HepG2 (cell line): Measurements from ENCODE around the gene NFASC. TPM values are rescaled to one million over a fixed set of nuclear protein-coding genes. Genes with fewer than 3 reads are reported as not detected.

Experiments
- ATAC-seq: fragments of 200-7000 bp; cut with Tn5 transposase; 3 replicates; pipeline ENCODE4 v1.9.1; 2020; ENCODE audit warnings: mild to moderate bottlenecking, moderate library complexity
- BruUV-seq: library from RNA; stranded (reverse); fragments of 400-500 nt; replicated peaks from 2 replicates; lab custom pipeline; 2021; lab: Mats Ljungman, UMichigan
- CTCF ChIA-PET: fragments of 300-600 bp; formaldehyde crosslinking; extraction: SDS; loops from one replicate; lab custom pipeline; 2021; ENCODE audit warnings: low total read pairs, inconsistent platforms, low intra/inter-chr PET ratio; lab: Yijun Ruan, JAX
- POLR2A ChIA-PET: fragments of 350-600 bp; sonication (Branson Sonifier 250); formaldehyde crosslinking; loops from one replicate; lab custom pipeline; 2020; ENCODE audit warnings: antibody characterized with exemption, inconsistent platforms; lab: Yijun Ruan, JAX
- DNase-seq: peaks from one replicate; pipeline ENCODE4 v3.0.0-alpha.2; 2015; ENCODE audit warnings: low spot score
- FAIRE-seq: peaks from 3 replicates; lab custom pipeline; 2011; peaks lifted over from hg19 to GRCh38; lab: Jason Lieb, UNC
- H2AFZ ChIP-seq: one replicate; pipeline ENCODE4 v1.6.1; 2011; ENCODE audit warnings: low read length, inconsistent platforms
- H3K27ac ChIP-seq: fragments of 300-600 bp; 3 replicates; pipeline ENCODE4 v1.8.0; 2011; ENCODE audit warnings: mixed run types, mild to moderate bottlenecking, mixed read lengths, low read length, inconsistent platforms; ENCODE audit not compliant: insufficient read depth; ENCODE audit errors: extremely low read length
- H3K27me3 ChIP-seq, 2 experiments: fragments of 200-600 bp in 1 of 2; 2 replicates in 1 of 2; 3 replicates in 1 of 2; pipeline versions ENCODE4 v1.6.0 to v1.8.0; 2011; ENCODE audit warnings: low read length in 2 of 2, mild to moderate bottlenecking in 2 of 2, moderate library complexity in 2 of 2, inconsistent platforms in 1 of 2; ENCODE audit not compliant: insufficient read depth in 2 of 2, control insufficient read depth in 1 of 2
- H3K36me3 ChIP-seq, 2 experiments: fragments of 200-600 bp in 1 of 2; replicated peaks in 1 of 2; 2 replicates in 1 of 2; 3 replicates in 1 of 2; pipeline versions ENCODE4 v1.5.1 to v1.8.0; 2011; ENCODE audit warnings: low read length in 2 of 2, inconsistent platforms in 1 of 2; ENCODE audit not compliant: insufficient read depth in 2 of 2, control insufficient read depth in 1 of 2
- H3K4me1 ChIP-seq: 2 replicates; pipeline ENCODE4 v1.5.1; 2012; ENCODE audit warnings: low read length, inconsistent platforms; ENCODE audit not compliant: insufficient read depth
- H3K4me2 ChIP-seq: 2 replicates; pipeline ENCODE4 v1.6.0; 2011; ENCODE audit warnings: low read depth, low read length, inconsistent platforms
- H3K4me3 ChIP-seq, 3 experiments: fragments of 200-600 bp in 1 of 3; sonication (generic), shearing (Covaris generic) in 1 of 3; replicated peaks in 1 of 3; 2 replicates each; pipeline ENCODE4 v1.5.1; 2011 to 2016; ENCODE audit warnings: low read length in 3 of 3, inconsistent platforms in 2 of 3, low read depth in 2 of 3, mild to moderate bottlenecking in 2 of 3, control low read depth in 1 of 3, mixed read lengths in 1 of 3; ENCODE audit not compliant: insufficient read depth in 1 of 3
- H3K79me2 ChIP-seq: one replicate; pipeline ENCODE4 v1.6.1; 2011; ENCODE audit warnings: low read length, inconsistent platforms; ENCODE audit not compliant: insufficient read depth
- H3K9ac ChIP-seq: 2 replicates; pipeline ENCODE4 v1.6.0; 2011; ENCODE audit warnings: mild to moderate bottlenecking, low read depth, low read length, inconsistent platforms; ENCODE audit not compliant: insufficient read depth
- H3K9me3 ChIP-seq: 2 replicates; pipeline ENCODE4 v1.5.1; 2012; ENCODE audit warnings: mild to moderate bottlenecking, low read length
- H4K20me1 ChIP-seq: 2 replicates; pipeline ENCODE4 v1.6.0; 2011; ENCODE audit warnings: inconsistent platforms, mild to moderate bottlenecking, low read length, moderate library complexity; ENCODE audit not compliant: insufficient read depth
- ATM ChIP-seq: fragments of 450-650 bp; IDR thresholded peaks from 2 replicates; pipeline ENCODE4 v1.7.1; 2017; ENCODE audit warnings: mild to moderate bottlenecking, borderline replicate concordance
- DMAP1 ChIP-seq: IDR thresholded peaks from 2 replicates; pipeline ENCODE4 v1.6.1; 2016
- DNMT3B ChIP-seq: conservative IDR thresholded peaks from 2 replicates; pipeline ENCODE4 v1.6.1; 2016; ENCODE audit warnings: missing biosample characterization, control low read depth
- KLF13 ChIP-seq: sonication (generic); formaldehyde crosslinking; IDR thresholded peaks from 2 replicates; pipeline ENCODE4 v1.4.0; 2020; ENCODE audit warnings: mild to moderate bottlenecking, missing genetic modification reagents
- KMT2A ChIP-seq: sonication (generic); formaldehyde crosslinking; IDR thresholded peaks from 2 replicates; pipeline ENCODE4 v1.4.0; 2020; ENCODE audit warnings: missing genetic modification reagents
- RELA ChIP-seq: sonication (generic); formaldehyde crosslinking; IDR thresholded peaks from 2 replicates; pipeline ENCODE4 v1.4.0; 2020; ENCODE audit warnings: missing genetic modification reagents
- REXO4 ChIP-seq: sonication (generic); formaldehyde crosslinking; IDR thresholded peaks from 2 replicates; pipeline ENCODE4 v1.8.0; 2022; ENCODE audit warnings: missing genetic modification reagents, mild to moderate bottlenecking, borderline replicate concordance
- TCF7 ChIP-seq: sonication (generic); IDR thresholded peaks from 2 replicates; pipeline ENCODE4 v1.6.1; 2016; ENCODE audit warnings: antibody characterized with exemption, low read depth
- ZMAT3 ChIP-seq: sonication (generic); formaldehyde crosslinking; conservative IDR thresholded peaks from 2 replicates; pipeline ENCODE4 v1.7.0; 2021; ENCODE audit warnings: missing genetic modification reagents
- ZNF746 ChIP-seq: sonication (generic); formaldehyde crosslinking; IDR thresholded peaks from 2 replicates; pipeline ENCODE4 v1.8.0; 2022; ENCODE audit warnings: mild to moderate bottlenecking, missing genetic modification reagents
- WGBS: methylation state at CpG from one replicate; pipeline ENCODE4 v1.1.6; 2017; ENCODE audit warnings: low lambda C conversion rate; 5-methylcytosine and 5-hydroxymethylcytosine counted together
- in situ Hi-C: cut with HindIII; loops from 2 replicates; pipeline ENCODE4 v1.10.0; 2017; ENCODE audit warnings: low pct_unique_long_range_greater_than_20kb; ENCODE audit not compliant: extremely low pct_ligation_motif_present
- intact Hi-C: fragments of 100-400 bp; cut with micrococcal nuclease; formaldehyde crosslinking; loops from one replicate; pipeline ENCODE4 v1.10.0; 2022; ENCODE audit not compliant: unreplicated experiment
- polyA plus RNA-seq, 8 experiments: library from polyadenylated mRNA; depleted of rRNA in 3 of 8; stranded (reverse) in 7 of 8; unstranded in 1 of 8; fragments of >200 nt; fragmentation: Illumina TruSeq in 4 of 8; extraction: Trizol in 4 of 8; gene quantifications; 2 replicates each; pipeline versions ENCODE4 v1.2.1 to v1.2.3, GENCODE V29; 2011 to 2016; ENCODE audit warnings: low read depth in 4 of 8, missing spikeins in 1 of 8, mixed read lengths in 1 of 8; ENCODE audit not compliant: insufficient read depth in 1 of 8
- total RNA-seq, 5 experiments: library from RNA; depleted of rRNA; stranded (reverse); fragments of >200 nt; fragmentation: Illumina TruSeq; extraction: Trizol; gene quantifications; 2 replicates each; pipeline ENCODE4 v1.2.3, GENCODE V29; 2016; ENCODE audit warnings: low read depth in 1 of 5
- TF ChIP-seq, protein P1 (sequence below): sonication (generic); formaldehyde crosslinking; IDR thresholded peaks from 2 replicates; pipeline ENCODE4 v1.4.0; 2020; ENCODE audit warnings: missing genetic modification reagents, borderline replicate concordance
- TF ChIP-seq, protein P2 (sequence below): sonication (generic); formaldehyde crosslinking; IDR thresholded peaks from 2 replicates; pipeline ENCODE4 v1.8.0; 2022; ENCODE audit warnings: mild to moderate bottlenecking, missing genetic modification reagents; ENCODE audit not compliant: insufficient replicate concordance

The NFASC gene
- total and polyA plus RNA-seq, 2 of the 13 experiments (the other 11 are each of a cell fraction or from before 2014, with no cell fraction given) = not detected

GRCh38 chr1:204943495-204943894 is 72.8 kb downstream of the NFASC start:
- ATAC-seq = no peak
- BruUV-seq = no TSS peak
- WGBS = 17% methylated on average over 6 of the region's 6 CpGs
- H3K36me3 ChIP-seq = no peaks in the 10 kb centered on the region
- FAIRE-seq = no peak
- no peak overlapping the region for H3K27ac ChIP-seq
- H3K9ac ChIP-seq = no peak overlapping the region
- H3K79me2 ChIP-seq = no peaks in the 10 kb centered on the region
- no peak for TF ChIP-seq RELA
- TF ChIP-seq, protein P1, sequence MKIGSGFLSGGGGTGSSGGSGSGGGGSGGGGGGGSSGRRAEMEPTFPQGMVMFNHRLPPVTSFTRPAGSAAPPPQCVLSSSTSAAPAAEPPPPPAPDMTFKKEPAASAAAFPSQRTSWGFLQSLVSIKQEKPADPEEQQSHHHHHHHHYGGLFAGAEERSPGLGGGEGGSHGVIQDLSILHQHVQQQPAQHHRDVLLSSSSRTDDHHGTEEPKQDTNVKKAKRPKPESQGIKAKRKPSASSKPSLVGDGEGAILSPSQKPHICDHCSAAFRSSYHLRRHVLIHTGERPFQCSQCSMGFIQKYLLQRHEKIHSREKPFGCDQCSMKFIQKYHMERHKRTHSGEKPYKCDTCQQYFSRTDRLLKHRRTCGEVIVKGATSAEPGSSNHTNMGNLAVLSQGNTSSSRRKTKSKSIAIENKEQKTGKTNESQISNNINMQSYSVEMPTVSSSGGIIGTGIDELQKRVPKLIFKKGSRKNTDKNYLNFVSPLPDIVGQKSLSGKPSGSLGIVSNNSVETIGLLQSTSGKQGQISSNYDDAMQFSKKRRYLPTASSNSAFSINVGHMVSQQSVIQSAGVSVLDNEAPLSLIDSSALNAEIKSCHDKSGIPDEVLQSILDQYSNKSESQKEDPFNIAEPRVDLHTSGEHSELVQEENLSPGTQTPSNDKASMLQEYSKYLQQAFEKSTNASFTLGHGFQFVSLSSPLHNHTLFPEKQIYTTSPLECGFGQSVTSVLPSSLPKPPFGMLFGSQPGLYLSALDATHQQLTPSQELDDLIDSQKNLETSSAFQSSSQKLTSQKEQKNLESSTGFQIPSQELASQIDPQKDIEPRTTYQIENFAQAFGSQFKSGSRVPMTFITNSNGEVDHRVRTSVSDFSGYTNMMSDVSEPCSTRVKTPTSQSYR (CRISPR knock-in tag) = peak; percentile 54; the same call in 1 of the 2 replicates
- no peaks in the 10 kb centered on the region for H4K20me1 ChIP-seq
- H3K9me3 ChIP-seq = no peaks in the 10 kb centered on the region
- intact Hi-C loops (no loop called here), in situ Hi-C loops (no loop called here)
- H3K4me3 ChIP-seq = no peak overlapping the region
- H3K4me2 ChIP-seq = no peak overlapping the region
- no peak for DNase-seq
- ChIA-PET CTCF (no interaction called here), POLR2A (no interaction called here)
- H2AFZ ChIP-seq = no peak overlapping the region
- peaks cover 0 to 17% of the 10 kb centered on the region in 2 experiments; a peak in 2 of 5 replicates for H3K27me3 ChIP-seq
- H3K4me1 ChIP-seq = peaks cover 9% of the 10 kb centered on the region; the same call in 1 of the 2 replicates

DNA sequence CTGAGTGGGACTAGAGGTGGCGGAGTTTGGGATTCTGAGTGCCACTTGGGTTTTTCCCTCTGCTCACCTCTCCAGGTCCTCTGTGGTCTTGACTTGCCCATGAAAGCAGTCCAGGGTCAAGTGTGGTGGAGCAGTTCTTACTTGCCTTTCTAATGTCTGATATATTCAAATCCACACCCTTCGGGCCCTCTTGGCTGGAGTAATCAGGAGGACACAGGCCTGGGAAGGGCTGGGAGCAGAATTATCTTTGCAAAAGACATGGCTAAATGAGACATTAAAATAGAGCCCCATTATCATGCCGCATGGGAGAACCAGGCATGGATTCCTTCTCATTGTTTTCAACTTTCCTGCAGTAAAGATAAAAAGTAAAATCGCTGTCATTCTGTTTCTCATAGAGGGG is 74.0 kb downstream of the NFASC start:
- WGBS = 30% methylated on average over 4 of the region's 4 CpGs
- ChIA-PET POLR2A (no interaction called here), CTCF (no interaction called here)
- H3K27ac ChIP-seq = no peak overlapping the region
- DNase-seq (no peak), ATAC-seq (no peak), FAIRE-seq (no peak)
- H3K9me3 ChIP-seq = no peaks in the 10 kb centered on the region
- H4K20me1 ChIP-seq = no peaks in the 10 kb centered on the region
- BruUV-seq = no TSS peak
- H3K4me3 ChIP-seq = no peak overlapping the region
- H3K27me3 ChIP-seq = peaks cover 0 to 14% of the 10 kb centered on the region in 2 experiments; a peak in 2 of 5 replicates
- H3K4me1 ChIP-seq = peaks cover 9% of the 10 kb centered on the region; the same call in 1 of the 2 replicates
- H2AFZ ChIP-seq = no peak overlapping the region
- intact Hi-C loops (no loop called here), in situ Hi-C loops (no loop called here)
- H3K79me2 ChIP-seq = no peaks in the 10 kb centered on the region
- no peaks in the 10 kb centered on the region for H3K36me3 ChIP-seq
- TF ChIP-seq REXO4 (CRISPR knock-in tag) (no peak), DMAP1 (CRISPR knock-in tag) (no peak), ZNF746 (CRISPR knock-in tag) (no peak), DNMT3B (CRISPR knock-in tag) (no peak), TCF7 (no peak), KLF13 (CRISPR knock-in tag) (no peak), ATM (no peak), ZMAT3 (no peak), KMT2A (CRISPR knock-in tag) (no peak)
- TF ChIP-seq, protein P2, sequence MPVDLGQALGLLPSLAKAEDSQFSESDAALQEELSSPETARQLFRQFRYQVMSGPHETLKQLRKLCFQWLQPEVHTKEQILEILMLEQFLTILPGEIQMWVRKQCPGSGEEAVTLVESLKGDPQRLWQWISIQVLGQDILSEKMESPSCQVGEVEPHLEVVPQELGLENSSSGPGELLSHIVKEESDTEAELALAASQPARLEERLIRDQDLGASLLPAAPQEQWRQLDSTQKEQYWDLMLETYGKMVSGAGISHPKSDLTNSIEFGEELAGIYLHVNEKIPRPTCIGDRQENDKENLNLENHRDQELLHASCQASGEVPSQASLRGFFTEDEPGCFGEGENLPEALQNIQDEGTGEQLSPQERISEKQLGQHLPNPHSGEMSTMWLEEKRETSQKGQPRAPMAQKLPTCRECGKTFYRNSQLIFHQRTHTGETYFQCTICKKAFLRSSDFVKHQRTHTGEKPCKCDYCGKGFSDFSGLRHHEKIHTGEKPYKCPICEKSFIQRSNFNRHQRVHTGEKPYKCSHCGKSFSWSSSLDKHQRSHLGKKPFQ (CRISPR knock-in tag) = no peak
- H3K9ac ChIP-seq = no peak overlapping the region
- no peak overlapping the region for H3K4me2 ChIP-seq
